ENCODE measurements around the gene HOXC10.

HOXC10 gene

DNA sequence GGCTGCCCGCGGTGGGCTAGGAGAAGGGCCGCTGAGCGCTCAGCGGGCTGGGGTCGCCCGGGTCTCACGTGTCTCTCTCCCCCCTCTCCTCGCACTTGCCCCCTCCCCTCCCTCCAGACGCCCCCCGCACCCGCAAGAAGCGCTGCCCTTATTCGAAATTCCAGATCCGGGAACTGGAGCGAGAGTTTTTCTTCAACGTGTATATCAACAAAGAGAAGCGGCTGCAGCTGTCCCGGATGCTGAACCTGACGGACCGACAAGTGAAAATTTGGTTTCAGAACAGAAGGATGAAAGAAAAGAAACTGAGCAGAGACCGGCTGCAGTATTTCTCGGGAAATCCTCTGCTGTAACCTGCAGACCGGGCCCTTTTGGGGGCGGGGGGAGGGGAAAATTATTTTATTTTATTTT is 9.9 kb upstream of the HOXC10 start:
- H3K4me3 ChIP-seq (ENCODE audit: low read depth, low read length), result no peak overlapping the region
- H3K27me3 ChIP-seq (ENCODE audit: control insufficient read depth, insufficient read depth, low read length), result peaks cover 100% of the 10 kb centered on the region
- no peaks in the 10 kb centered on the region for H3K36me3 ChIP-seq (ENCODE audit: control insufficient read depth, insufficient read depth, low read length)
- H3K9me3 ChIP-seq (ENCODE audit: control insufficient read depth, insufficient read depth, low read length), result no peaks in the 10 kb centered on the region
- H3K4me1 ChIP-seq (ENCODE audit: control insufficient read depth, insufficient read depth, low read length), result no peaks in the 10 kb centered on the region
- no peak overlapping the region for H3K9ac ChIP-seq (ENCODE audit: low read depth, low read length)
- H3K27ac ChIP-seq (ENCODE audit: low read depth, low read length), result no peak overlapping the region

DNA sequence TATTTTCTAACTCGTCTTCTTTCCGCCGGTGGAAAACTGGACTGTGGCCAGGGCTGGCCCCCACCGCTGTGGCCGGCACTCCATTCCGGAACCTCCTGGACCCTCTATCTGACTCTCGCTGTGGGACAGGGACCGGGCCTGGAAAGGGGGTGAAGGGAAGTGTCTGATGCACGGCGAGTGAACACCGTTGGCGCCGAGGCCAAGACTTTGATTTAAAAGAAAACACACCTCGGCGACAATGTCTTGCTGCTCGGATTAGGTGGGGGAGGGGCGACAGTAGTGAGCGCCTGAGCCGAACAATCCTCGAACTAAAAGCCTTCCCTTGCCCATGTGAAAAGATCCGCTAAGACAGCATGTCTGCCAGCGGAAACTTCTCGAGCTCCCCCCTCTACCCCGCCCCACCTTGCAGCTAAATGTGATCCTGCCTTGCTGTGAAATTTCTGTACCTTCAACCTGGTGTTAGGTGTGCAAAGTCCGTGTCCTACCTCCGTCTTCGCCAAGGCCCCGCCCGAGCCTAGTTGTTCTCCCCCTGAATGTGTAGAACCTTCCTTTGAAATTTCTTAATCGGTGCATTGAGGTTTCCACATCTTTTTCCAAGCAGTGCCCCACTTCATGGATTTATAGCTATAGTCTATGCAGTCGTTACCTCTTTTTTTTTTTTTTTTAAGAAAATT is 9.3 kb upstream of the HOXC10 start:
- no peaks in the 10 kb centered on the region for H3K4me1 ChIP-seq (ENCODE audit: control insufficient read depth, insufficient read depth, low read length)
- peaks cover 100% of the 10 kb centered on the region for H3K27me3 ChIP-seq (ENCODE audit: control insufficient read depth, insufficient read depth, low read length)
- H3K36me3 ChIP-seq (ENCODE audit: control insufficient read depth, insufficient read depth, low read length), result no peaks in the 10 kb centered on the region
- H3K27ac ChIP-seq (ENCODE audit: low read depth, low read length), result no peak overlapping the region
- H3K4me3 ChIP-seq (ENCODE audit: low read depth, low read length), result no peak overlapping the region
- H3K9me3 ChIP-seq (ENCODE audit: control insufficient read depth, insufficient read depth, low read length), result no peaks in the 10 kb centered on the region
- H3K9ac ChIP-seq (ENCODE audit: low read depth, low read length), result no peak overlapping the region

DNA sequence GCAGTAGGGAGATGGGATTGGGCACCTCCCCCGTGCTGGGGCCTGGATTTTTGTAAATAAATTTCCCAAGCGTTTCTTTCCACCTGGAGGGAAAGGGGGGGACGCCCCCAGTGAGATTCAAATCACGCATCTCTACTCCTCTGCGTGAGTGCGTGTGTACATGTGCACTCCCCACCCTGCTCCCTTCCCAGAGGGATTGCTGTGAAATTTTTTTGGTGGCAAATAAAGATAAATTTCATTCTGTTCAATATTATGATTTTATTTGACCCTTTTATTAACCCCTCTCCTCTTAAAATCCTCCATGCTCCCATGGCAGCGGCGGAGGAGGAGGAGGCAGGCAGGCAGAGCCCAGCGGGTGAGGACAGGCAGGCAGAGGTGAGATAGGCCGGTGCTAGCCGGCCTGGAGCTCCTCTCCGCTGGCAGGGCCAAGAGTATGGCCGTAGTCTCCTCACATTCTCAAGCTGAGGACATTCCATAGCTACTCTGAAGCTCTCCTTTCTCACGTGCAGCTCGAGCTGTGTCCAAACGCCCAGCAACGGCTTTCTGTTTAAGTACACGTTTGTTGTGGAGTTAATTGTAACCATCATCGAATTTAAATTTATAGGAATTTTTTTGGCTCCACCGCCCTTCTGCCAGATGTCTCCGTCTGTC is 8.6 kb upstream of the HOXC10 start:
- Histone ChIP-seq H3K27ac (ENCODE audit: low read depth, low read length) (no peak overlapping the region), H3K36me3 (ENCODE audit: control insufficient read depth, insufficient read depth, low read length) (no peaks in the 10 kb centered on the region), H3K9me3 (ENCODE audit: control insufficient read depth, insufficient read depth, low read length) (no peaks in the 10 kb centered on the region), H3K27me3 (ENCODE audit: control insufficient read depth, insufficient read depth, low read length) (peaks cover 100% of the 10 kb centered on the region), H3K4me1 (ENCODE audit: control insufficient read depth, insufficient read depth, low read length) (no peaks in the 10 kb centered on the region), H3K4me3 (ENCODE audit: low read depth, low read length) (no peak overlapping the region), H3K9ac (ENCODE audit: low read depth, low read length) (no peak overlapping the region)

DNA sequence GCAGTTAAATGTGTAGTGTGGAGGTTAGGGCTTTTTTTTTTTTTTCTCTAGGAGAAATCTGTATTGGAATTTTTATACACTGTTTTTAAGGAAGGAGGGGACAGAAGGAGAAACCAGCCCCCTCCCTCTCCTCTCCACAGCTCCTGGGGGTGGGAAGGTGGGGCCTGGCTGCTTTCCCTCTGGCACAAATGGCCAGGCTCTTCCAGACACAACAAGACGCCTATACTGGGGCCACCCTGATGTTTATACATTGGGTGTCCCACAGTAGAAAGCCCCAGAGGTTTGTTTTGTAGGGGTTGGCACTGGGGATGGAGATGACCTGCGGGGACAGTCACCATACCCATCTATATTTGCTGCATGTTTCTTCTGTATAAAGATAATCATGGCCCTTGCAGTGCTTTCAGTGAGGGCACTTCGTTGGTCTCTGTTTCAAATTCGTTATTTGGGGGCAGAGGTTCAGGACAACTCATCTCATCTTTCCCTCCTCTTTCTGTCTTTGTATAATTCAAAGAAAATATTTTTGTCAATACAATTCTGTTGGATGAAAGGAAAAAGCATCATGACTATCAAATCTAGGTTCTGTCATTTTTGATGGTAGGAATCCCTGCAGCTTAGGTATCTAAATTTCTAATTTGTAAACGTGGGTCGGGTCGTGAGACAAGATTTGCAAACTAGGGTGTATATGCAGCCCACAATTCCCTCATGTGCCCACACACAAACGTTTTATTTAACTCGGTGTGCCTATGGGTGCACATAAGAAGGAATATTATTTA is 7.9 kb upstream of the HOXC10 start:
- peaks cover 100% of the 10 kb centered on the region for H3K27me3 ChIP-seq (ENCODE audit: control insufficient read depth, insufficient read depth, low read length)
- no peaks in the 10 kb centered on the region for H3K36me3 ChIP-seq (ENCODE audit: control insufficient read depth, insufficient read depth, low read length)
- H3K4me1 ChIP-seq (ENCODE audit: control insufficient read depth, insufficient read depth, low read length), result no peaks in the 10 kb centered on the region
- no peak overlapping the region for H3K9ac ChIP-seq (ENCODE audit: low read depth, low read length)
- H3K9me3 ChIP-seq (ENCODE audit: control insufficient read depth, insufficient read depth, low read length), result no peaks in the 10 kb centered on the region
- no peak overlapping the region for H3K4me3 ChIP-seq (ENCODE audit: low read depth, low read length)
- H3K27ac ChIP-seq (ENCODE audit: low read depth, low read length), result no peak overlapping the region

DNA sequence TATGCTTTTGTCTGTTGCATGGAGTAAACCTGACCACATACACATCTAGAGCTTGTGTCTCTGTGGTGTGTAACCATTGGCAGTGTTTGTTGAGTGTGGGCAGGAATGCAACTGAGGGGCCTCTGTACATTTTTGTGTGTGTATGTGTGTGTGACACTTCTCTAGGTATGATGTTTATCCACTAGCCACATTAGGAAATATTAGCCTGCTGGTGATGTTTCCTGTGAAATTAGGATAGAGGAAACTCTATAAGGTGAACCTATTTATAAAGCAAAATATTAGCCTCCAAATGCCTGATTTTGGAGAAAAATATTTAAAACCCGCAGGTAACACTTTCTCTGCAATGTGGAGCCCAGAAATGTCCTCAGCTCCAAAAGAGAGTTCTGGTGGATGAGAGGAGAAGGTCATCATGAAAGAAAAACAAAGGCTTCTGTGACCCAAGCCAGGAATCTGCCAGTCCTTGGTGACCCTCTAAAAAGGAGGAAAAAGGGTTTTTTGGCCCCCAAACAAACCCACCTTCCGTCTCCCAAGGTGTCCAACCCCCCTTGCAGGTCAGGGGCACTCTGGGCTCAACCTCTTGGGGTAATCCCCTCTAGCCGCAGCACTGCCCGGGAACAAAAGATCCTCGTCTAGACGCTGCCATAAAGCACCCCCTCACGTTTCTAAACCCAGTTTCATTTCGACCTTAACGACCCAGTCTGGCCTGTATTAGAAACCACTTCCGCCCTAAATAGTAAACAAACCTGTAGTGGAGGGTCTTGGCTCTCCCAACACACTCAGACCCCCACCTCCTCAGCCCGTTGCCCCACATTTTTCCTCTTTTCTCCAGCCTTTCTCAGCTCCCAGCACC is 7.1 kb upstream of the HOXC10 start:
- H3K4me1 ChIP-seq (ENCODE audit: control insufficient read depth, insufficient read depth, low read length), result no peaks in the 10 kb centered on the region
- H3K36me3 ChIP-seq (ENCODE audit: control insufficient read depth, insufficient read depth, low read length), result no peaks in the 10 kb centered on the region
- no peak overlapping the region for H3K9ac ChIP-seq (ENCODE audit: low read depth, low read length)
- H3K27me3 ChIP-seq (ENCODE audit: control insufficient read depth, insufficient read depth, low read length), result peaks cover 100% of the 10 kb centered on the region
- H3K27ac ChIP-seq (ENCODE audit: low read depth, low read length), result no peak overlapping the region
- H3K4me3 ChIP-seq (ENCODE audit: low read depth, low read length), result no peak overlapping the region
- H3K9me3 ChIP-seq (ENCODE audit: control insufficient read depth, insufficient read depth, low read length), result no peaks in the 10 kb centered on the region

DNA sequence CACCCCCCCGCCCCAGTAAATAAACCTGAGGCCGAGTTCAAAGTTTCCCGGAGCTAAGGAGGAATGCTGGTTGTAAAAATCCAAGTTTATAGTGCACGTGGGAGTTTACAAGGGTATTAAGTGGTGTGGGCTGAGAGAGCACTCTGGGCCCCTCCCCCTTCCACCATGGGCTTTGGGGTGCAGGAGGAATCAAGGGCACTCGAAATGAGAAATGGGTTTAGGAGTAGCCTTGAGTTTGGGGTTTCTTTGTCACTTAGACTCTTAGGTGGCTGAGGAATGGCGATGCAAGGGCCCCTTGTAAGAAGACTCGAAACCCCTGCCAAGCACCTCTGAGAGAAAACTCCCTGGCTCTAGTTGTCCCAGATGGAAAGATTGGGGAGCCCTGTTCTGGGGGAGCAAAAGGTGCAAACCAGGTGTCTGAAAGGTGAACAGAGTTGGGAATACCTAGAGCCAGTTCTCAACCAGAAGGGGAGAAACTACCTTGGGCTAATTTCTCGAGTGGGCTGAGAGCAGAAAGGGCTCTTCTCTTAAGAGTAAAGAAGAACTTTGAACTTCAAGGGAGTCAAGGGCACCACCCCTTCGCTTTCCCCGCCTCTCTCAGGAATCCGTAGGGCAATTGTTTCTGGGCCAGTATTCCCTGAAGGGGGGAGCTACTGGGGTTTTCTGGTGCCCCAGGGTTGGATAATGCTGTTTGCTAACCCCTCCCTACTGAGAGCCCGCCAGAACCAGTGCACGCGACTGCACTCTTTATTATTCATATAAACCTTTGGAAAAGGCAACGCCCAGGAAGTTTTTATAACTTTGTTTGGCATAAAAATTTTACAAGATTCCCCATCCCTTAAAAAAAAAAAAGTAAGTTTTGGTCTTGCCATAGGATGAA is 6.2 kb upstream of the HOXC10 start:
- no peaks in the 10 kb centered on the region for H3K36me3 ChIP-seq (ENCODE audit: control insufficient read depth, insufficient read depth, low read length)
- H3K4me3 ChIP-seq (ENCODE audit: low read depth, low read length), result no peak overlapping the region
- no peaks in the 10 kb centered on the region for H3K4me1 ChIP-seq (ENCODE audit: control insufficient read depth, insufficient read depth, low read length)
- no peak overlapping the region for H3K9ac ChIP-seq (ENCODE audit: low read depth, low read length)
- no peaks in the 10 kb centered on the region for H3K9me3 ChIP-seq (ENCODE audit: control insufficient read depth, insufficient read depth, low read length)
- H3K27ac ChIP-seq (ENCODE audit: low read depth, low read length), result no peak overlapping the region
- peaks cover 100% of the 10 kb centered on the region for H3K27me3 ChIP-seq (ENCODE audit: control insufficient read depth, insufficient read depth, low read length)

DNA sequence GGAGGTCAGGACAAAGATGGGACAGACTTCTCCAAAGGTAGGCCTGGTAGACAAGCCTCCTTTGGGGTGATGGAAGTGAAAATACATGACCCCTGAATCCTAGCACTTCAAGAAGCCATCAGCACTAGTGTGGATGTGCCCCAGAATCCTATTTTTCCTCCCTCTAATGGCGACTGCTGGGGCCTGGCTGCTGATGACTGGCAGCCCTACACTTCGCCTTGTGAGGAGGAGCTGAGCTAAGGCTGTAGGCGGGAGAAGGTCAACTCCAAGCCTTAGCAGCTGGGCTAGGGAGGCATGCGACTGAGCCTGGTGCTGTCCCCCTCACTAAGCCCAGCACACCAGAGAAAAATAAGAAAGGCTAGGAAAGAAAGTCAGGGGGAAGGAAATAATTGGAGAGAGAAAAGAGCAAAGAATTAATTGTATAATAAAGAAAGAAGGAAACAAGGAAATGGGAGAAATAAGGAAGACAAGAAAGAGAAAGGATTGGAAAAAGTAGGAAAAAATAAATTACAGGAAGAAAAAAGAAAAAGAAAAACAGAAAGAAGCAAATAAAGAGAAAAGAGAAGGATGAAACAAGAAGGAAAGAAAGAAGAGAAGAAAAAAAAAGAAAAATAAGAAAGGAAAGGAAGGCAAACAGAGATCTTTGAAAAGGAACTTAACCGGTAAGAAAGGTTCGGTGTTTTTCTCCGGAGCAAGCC is 4.7 kb upstream of the HOXC10 start:
- Histone ChIP-seq H3K27ac (ENCODE audit: low read depth, low read length) (no peak overlapping the region), H3K36me3 (ENCODE audit: control insufficient read depth, insufficient read depth, low read length) (no peaks in the 10 kb centered on the region), H3K9me3 (ENCODE audit: control insufficient read depth, insufficient read depth, low read length) (no peaks in the 10 kb centered on the region), H3K4me3 (ENCODE audit: low read depth, low read length) (no peak overlapping the region), H3K27me3 (ENCODE audit: control insufficient read depth, insufficient read depth, low read length) (peaks cover 99% of the 10 kb centered on the region), H3K9ac (ENCODE audit: low read depth, low read length) (no peak overlapping the region), H3K4me1 (ENCODE audit: control insufficient read depth, insufficient read depth, low read length) (no peaks in the 10 kb centered on the region)

DNA sequence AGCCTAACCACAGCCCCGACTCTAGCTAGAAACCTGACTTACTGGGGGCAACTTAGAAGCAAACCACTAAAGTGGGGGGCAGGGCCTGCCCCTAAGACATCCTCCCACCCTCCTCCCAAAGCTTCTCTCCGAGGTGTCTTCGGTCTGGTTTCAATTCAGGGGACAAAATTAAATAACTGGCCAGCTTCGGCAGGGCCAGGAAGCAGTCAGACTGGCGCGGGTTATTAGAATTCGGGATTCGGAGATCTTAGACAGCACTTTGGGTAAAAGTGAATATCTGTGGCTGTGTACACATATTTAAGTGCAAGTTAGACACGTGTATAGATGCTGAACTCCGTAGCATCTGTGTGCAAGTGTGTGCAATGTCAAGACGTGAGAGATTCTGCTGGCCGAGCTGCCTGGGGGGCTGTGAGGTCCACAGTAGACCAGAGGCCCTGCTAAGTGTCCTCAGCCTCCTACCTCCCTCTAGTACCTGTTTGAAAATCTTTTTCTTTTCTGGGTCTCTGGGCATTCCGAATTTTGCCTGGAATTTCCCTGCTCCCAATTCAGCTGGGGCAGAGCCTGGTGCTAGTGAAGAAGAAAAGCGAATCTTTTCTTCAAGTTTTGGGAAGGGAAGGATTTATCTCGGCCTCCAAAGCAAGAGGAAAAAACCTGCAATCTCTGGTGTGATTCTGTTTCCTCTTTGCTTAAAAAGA is 4.0 kb upstream of the HOXC10 start:
- Histone ChIP-seq H3K4me3 (ENCODE audit: low read depth, low read length) (no peak overlapping the region), H3K9ac (ENCODE audit: low read depth, low read length) (no peak overlapping the region), H3K27ac (ENCODE audit: low read depth, low read length) (no peak overlapping the region), H3K4me1 (ENCODE audit: control insufficient read depth, insufficient read depth, low read length) (no peaks in the 10 kb centered on the region), H3K9me3 (ENCODE audit: control insufficient read depth, insufficient read depth, low read length) (no peaks in the 10 kb centered on the region), H3K36me3 (ENCODE audit: control insufficient read depth, insufficient read depth, low read length) (no peaks in the 10 kb centered on the region), H3K27me3 (ENCODE audit: control insufficient read depth, insufficient read depth, low read length) (peaks cover 99% of the 10 kb centered on the region)

DNA sequence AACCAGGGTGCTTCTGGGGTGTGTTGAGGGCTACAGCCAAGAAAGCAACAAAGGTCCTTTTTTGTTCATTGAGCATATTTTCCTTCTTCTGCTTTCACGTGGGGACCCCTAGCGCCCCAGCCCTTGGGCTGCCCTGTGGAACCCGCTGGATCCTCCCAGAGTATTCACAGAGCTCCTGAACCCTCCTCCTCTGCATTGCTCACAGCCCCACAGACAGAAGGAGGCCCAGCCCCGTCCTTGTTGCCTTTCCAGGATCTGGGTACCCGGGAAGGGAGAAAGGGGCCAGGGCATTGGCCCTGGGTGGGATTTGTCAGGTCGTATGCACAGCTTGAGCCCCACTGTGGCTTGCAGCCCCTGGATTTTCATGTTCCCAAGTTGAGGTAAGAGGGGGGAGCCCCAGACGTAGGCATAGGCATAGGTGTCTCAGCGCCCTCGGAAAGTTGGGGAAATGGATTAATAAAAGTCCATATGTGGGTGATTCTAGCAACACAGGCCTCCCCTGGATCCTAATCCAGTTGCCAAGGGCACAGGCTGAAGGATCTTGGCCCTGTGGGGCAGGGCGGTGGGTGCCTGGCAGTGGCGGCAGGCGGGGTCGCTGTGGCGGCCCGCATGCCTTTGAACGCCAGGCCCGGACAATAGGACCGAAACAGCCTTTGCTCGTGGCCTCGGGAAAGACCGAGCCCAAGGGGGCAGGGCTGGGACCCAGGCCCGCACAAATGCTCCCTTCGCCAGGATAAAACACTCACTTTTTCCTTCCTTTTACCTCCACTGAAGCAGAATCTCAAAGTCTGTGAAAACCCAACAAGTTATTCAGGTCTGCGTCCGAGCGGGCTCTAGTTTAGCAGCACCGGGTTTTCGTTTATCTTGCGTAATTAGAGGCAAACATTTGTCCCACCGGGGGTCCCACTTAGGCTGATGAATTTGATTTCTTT is 3.0 kb upstream of the HOXC10 start:
- no peaks in the 10 kb centered on the region; the same call in 1 of the 2 replicates for H3K4me1 ChIP-seq (ENCODE audit: control insufficient read depth, insufficient read depth, low read length)
- H3K9me3 ChIP-seq (ENCODE audit: control insufficient read depth, insufficient read depth, low read length), result no peaks in the 10 kb centered on the region
- H3K9ac ChIP-seq (ENCODE audit: low read depth, low read length), result no peak overlapping the region
- peaks cover 99% of the 10 kb centered on the region for H3K27me3 ChIP-seq (ENCODE audit: control insufficient read depth, insufficient read depth, low read length)
- H3K4me3 ChIP-seq (ENCODE audit: low read depth, low read length), result no peak overlapping the region
- H3K36me3 ChIP-seq (ENCODE audit: control insufficient read depth, insufficient read depth, low read length), result no peaks in the 10 kb centered on the region
- H3K27ac ChIP-seq (ENCODE audit: low read depth, low read length), result no peak overlapping the region
